Peyer's patch (tissue), 4 donors: ENCODE data around the gene BBLN.

Experiments used
- CTCF ChIP-seq, 6 experiments: fragments of 450-650 bp in 4 of 6; fragments of 200-600 bp in 2 of 6; sonication (generic) in 1 of 6; IDR thresholded peaks; one replicate each; pipeline ENCODE4 v1.5.1; 2017 to 2019; ENCODE audit warnings: antibody characterized with exemption in 6 of 6, mild to moderate bottlenecking in 3 of 6, moderate library complexity in 1 of 6
- POLR2A ChIP-seq, 2 donors: fragments of 450-650 bp; IDR thresholded peaks; one replicate each; pipeline ENCODE4 v1.5.1; 2017; ENCODE audit warnings: antibody characterized with exemption in 2 of 2, mild to moderate bottlenecking in 2 of 2, moderate library complexity in 2 of 2

GRCh38 chr9:128142061-128142460 lies 18.0 kb upstream of the BBLN start:
- TF ChIP-seq CTCF (IDR thresholded peaks at IDR 0.05): no peak
- no peak for TF ChIP-seq POLR2A (IDR thresholded peaks at IDR 0.05)
